ENCODE data around the gene STEAP2. TPM values are rescaled to one million over a fixed set of nuclear protein-coding genes. Genes with fewer than 3 reads are reported as not detected.

Gene STEAP2
- total and polyA plus RNA-seq, 2 donors (not counting 3 experiments of a cell fraction or from before 2014, with no cell fraction given) = 4.2 to 4.6 TPM

DNA sequence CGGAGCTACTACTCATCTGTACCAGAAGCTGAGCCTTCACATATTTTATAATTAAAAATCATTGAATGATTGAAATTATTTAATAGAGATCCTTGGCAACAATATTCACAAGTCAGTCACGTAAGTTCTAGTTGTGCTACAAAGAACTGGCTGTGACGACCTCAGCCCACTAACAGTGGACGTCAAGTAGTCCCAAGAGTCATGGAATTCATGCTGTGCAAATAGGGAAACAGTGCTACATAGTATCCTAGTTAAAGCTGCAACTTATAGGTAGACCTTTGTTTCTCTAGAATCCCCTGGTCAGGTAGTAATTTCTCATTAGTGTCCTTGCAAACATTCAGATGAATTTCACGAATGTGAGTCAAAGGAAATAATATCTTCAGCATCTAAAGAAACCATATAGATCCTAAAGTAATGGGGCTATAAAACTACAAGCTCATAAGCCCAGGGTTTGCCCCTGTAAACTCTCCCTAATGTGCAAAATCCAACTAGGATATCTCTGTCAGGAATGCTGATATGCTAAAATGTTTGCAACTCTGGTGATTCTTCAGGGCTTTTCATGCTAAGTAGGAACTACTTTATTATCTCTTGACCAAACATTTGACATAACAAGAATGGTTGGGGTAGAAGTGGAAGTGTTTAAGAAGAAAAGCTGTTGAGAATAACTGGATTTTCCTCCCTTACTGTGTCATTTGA is 64.6 kb downstream of the STEAP2 start:
- Histone ChIP-seq H3K27me3 (ENCODE audit: control insufficient read depth in 2 of 2, insufficient read depth in 2 of 2, low read length in 2 of 2) (no peaks in the 10 kb centered on the region), H3K4me3 (replicated peaks in 1 of 3; ENCODE audit: insufficient read depth in 1 of 3, low read depth in 1 of 3, low read length in 3 of 3) (no peak overlapping the region), H3K9me1 (replicated peaks; ENCODE audit: control insufficient read depth, extremely low read depth, insufficient read depth, low read length) (no peaks in the 10 kb centered on the region), H3K27ac (ENCODE audit: insufficient read depth, low read depth, low read length) (no peak overlapping the region), H3K36me3 (ENCODE audit: control insufficient read depth in 2 of 2, extremely low read depth in 1 of 2, insufficient read depth in 2 of 2, low read length in 2 of 2) (no peaks in the 10 kb centered on the region), H3K79me2 (ENCODE audit: control insufficient read depth, insufficient read depth, low read length) (no peaks in the 10 kb centered on the region), H4K20me1 (replicated peaks; ENCODE audit: control insufficient read depth, extremely low read depth, insufficient read depth, low read length) (no peaks in the 10 kb centered on the region), H3K4me1 (ENCODE audit: control insufficient read depth, extremely low read depth, insufficient read depth, low read length) (no peaks in the 10 kb centered on the region), H3K9ac (replicated peaks; ENCODE audit: extremely low read depth, insufficient read depth, low read length) (no peak overlapping the region), H3K9me3 (replicated peaks; ENCODE audit: control insufficient read depth, insufficient read depth, low read length) (no peaks in the 10 kb centered on the region), H3K4me2 (ENCODE audit: insufficient read depth, low read length) (no peak overlapping the region), H2AFZ (ENCODE audit: low read depth, low read length) (no peak overlapping the region)
- no peak for TF ChIP-seq JUN (IDR thresholded peaks at IDR 0.05; ENCODE audit: borderline replicate concordance, insufficient read depth, insufficient read length, low read depth)
- TF ChIP-seq MYC (IDR thresholded peaks at IDR 0.05; ENCODE audit: low read depth, low read length) = no peak
- TF ChIP-seq, protein P1, sequence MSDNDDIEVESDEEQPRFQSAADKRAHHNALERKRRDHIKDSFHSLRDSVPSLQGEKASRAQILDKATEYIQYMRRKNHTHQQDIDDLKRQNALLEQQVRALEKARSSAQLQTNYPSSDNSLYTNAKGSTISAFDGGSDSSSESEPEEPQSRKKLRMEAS (IDR thresholded peaks at IDR 0.05; ENCODE audit: insufficient read depth, insufficient read length) = no peak
- TF ChIP-seq, protein P2, sequence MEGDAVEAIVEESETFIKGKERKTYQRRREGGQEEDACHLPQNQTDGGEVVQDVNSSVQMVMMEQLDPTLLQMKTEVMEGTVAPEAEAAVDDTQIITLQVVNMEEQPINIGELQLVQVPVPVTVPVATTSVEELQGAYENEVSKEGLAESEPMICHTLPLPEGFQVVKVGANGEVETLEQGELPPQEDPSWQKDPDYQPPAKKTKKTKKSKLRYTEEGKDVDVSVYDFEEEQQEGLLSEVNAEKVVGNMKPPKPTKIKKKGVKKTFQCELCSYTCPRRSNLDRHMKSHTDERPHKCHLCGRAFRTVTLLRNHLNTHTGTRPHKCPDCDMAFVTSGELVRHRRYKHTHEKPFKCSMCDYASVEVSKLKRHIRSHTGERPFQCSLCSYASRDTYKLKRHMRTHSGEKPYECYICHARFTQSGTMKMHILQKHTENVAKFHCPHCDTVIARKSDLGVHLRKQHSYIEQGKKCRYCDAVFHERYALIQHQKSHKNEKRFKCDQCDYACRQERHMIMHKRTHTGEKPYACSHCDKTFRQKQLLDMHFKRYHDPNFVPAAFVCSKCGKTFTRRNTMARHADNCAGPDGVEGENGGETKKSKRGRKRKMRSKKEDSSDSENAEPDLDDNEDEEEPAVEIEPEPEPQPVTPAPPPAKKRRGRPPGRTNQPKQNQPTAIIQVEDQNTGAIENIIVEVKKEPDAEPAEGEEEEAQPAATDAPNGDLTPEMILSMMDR (IDR thresholded peaks at IDR 0.05; ENCODE audit: extremely low read depth in 1 of 2, insufficient read depth in 1 of 2, low read depth in 1 of 2, low read length in 2 of 2) = no peak
- TF ChIP-seq POLR2A (IDR thresholded peaks at IDR 0.05; ENCODE audit: low read depth, low read length) = no peak
- no peak for TF ChIP-seq FOS (IDR thresholded peaks at IDR 0.05; ENCODE audit: borderline replicate concordance, insufficient read depth, low read length)
- no peak for TF ChIP-seq POLR2AphosphoS5 (IDR thresholded peaks at IDR 0.05; ENCODE audit: insufficient read depth, low read depth, low read length)
- no peak for TF ChIP-seq GATA2 (IDR thresholded peaks at IDR 0.05; ENCODE audit: insufficient read depth, insufficient read length, low read depth, low read length)
- no peak for TF ChIP-seq EZH2 (IDR thresholded peaks at IDR 0.05; ENCODE audit: borderline replicate concordance, low read depth, low read length, severe bottlenecking)
- CTCF ChIA-PET = interaction anchor here (2.5 kb wide), 1 partner anchor 12 kb away, joined by 10 read pairs; no protein-coding TSS in a partner anchor
- POLR2A ChIA-PET = no interaction called here
- DNase-seq (ENCODE audit: low read depth, low spot score) (no peak), FAIRE-seq (no peak)
- BruUV-seq (replicated peaks) = no TSS peak
- intact Hi-C loops (cut with micrococcal nuclease) = no loop called here
- dilution Hi-C loops (cut with MboI; ENCODE audit: extremely low pct_ligation_motif_present, low sequenced_read_pairs) = no loop called here

Small RNA genes within 50 kb of the gene (small RNA-seq; reads per million reads assigned to genes)
- not detected for gene RF00019 (ENCODE audit: insufficient read depth, insufficient read length, low read depth, low replicate concordance)

Other genes starting within 250 kb of the STEAP2 start
- 39.1 and 42.7 TPM in 2 replicates for gene STEAP1, start 57.3 kb upstream of the STEAP2 start, total RNA-seq
- 23.6 and 35.0 TPM in 2 replicates for gene STEAP1, start 57.3 kb upstream of the STEAP2 start, polyA plus RNA-seq
- 2.9 and 4.4 TPM in 2 replicates for gene CFAP69, start 33.4 kb downstream of the STEAP2 start, total RNA-seq
- 0.51 and 0.81 TPM in 2 replicates for gene CFAP69, start 33.4 kb downstream of the STEAP2 start, polyA plus RNA-seq
- gene FAM237B, start 109.6 kb downstream of the STEAP2 start, total RNA-seq = not detected in 2 replicates
- not detected in 2 replicates for gene FAM237B, start 109.6 kb downstream of the STEAP2 start, polyA plus RNA-seq
- gene GTPBP10, start 135.0 kb downstream of the STEAP2 start, total RNA-seq = 14.6 and 16.7 TPM in 2 replicates
- 2.3 and 3.5 TPM in 2 replicates for gene GTPBP10, start 135.0 kb downstream of the STEAP2 start, polyA plus RNA-seq
- gene CLDN12, start 191.7 kb downstream of the STEAP2 start, total RNA-seq = 6.1 and 8.1 TPM in 2 replicates
- 19.7 and 22.7 TPM in 2 replicates for gene CLDN12, start 191.7 kb downstream of the STEAP2 start, polyA plus RNA-seq